Skeletal muscle satellite cell (primary cell): ENCODE results near the gene BCOR.

Experiments
- H3K27me3 ChIP-seq: 2 replicates; pipeline ENCODE4 v1.7.0; 2013; ENCODE audit warnings: low read length; ENCODE audit not compliant: control insufficient read depth, insufficient read depth
- H3K36me3 ChIP-seq: 2 replicates; pipeline ENCODE4 v1.7.0; 2013; ENCODE audit warnings: mild to moderate bottlenecking, control low read depth, low read length; ENCODE audit not compliant: insufficient read depth
- H3K4me1 ChIP-seq: 2 replicates; pipeline ENCODE4 v1.7.0; 2013; ENCODE audit warnings: low read length; ENCODE audit not compliant: control insufficient read depth, insufficient read depth
- H3K4me2 ChIP-seq: 2 replicates; pipeline ENCODE4 v1.7.0; 2013; ENCODE audit warnings: mild to moderate bottlenecking, low read length
- H3K4me3 ChIP-seq: 2 replicates; pipeline ENCODE4 v1.7.0; 2013; ENCODE audit warnings: low read length
- H3K9ac ChIP-seq: 2 replicates; pipeline ENCODE4 v1.7.0; 2013; ENCODE audit warnings: mild to moderate bottlenecking, low read depth, low read length, moderate library complexity
- H3K9me3 ChIP-seq: replicated peaks from 2 replicates; pipeline ENCODE4 v1.7.0; 2013; ENCODE audit warnings: mild to moderate bottlenecking, control low read depth, low read length

BCOR gene

GRCh38 chrX:40109288-40110008 is 11.7 kb upstream of the BCOR start:
- Histone ChIP-seq H3K4me2 (peak overlapping the region; percentile 90), H3K27me3 (peaks cover 17% of the 10 kb centered on the region), H3K9ac (peak overlapping the region; percentile 79), H3K9me3 (no peaks in the 10 kb centered on the region), H3K36me3 (no peaks in the 10 kb centered on the region), H3K4me3 (peak overlapping the region; percentile 74), H3K4me1 (peaks cover 32% of the 10 kb centered on the region)

GRCh38 chrX:40108959-40109287 is 11.2 kb upstream of the BCOR start:
- H3K27me3 ChIP-seq, result peaks cover 17% of the 10 kb centered on the region
- peak overlapping the region; percentile 90 for H3K4me2 ChIP-seq
- H3K4me1 ChIP-seq, result peaks cover 32% of the 10 kb centered on the region
- H3K9ac ChIP-seq, result peak overlapping the region; percentile 79
- no peaks in the 10 kb centered on the region for H3K36me3 ChIP-seq
- H3K4me3 ChIP-seq, result peak overlapping the region; percentile 74
- H3K9me3 ChIP-seq, result no peaks in the 10 kb centered on the region

GRCh38 chrX:40108162-40108958 is 10.6 kb upstream of the BCOR start:
- Histone ChIP-seq H3K4me2 (peak overlapping the region; percentile 90), H3K27me3 (peaks cover 21% of the 10 kb centered on the region), H3K4me3 (peak overlapping the region; percentile 74), H3K9me3 (no peaks in the 10 kb centered on the region), H3K9ac (peak overlapping the region; percentile 51), H3K4me1 (peaks cover 32% of the 10 kb centered on the region), H3K36me3 (no peaks in the 10 kb centered on the region)

- no peaks in the 10 kb centered on the region for H3K9me3 ChIP-seq
- H3K4me2 ChIP-seq, result peak overlapping the region; percentile 90
- peak overlapping the region; percentile 64 for H3K4me3 ChIP-seq
- no peaks in the 10 kb centered on the region for H3K36me3 ChIP-seq
- peaks cover 32% of the 10 kb centered on the region for H3K4me1 ChIP-seq
- peaks cover 25% of the 10 kb centered on the region for H3K27me3 ChIP-seq
- H3K9ac ChIP-seq, result peak overlapping the region; percentile 60
Observed at GRCh38 chrX:40107291-40108161, 9.8 kb upstream of the BCOR start.

- Histone ChIP-seq H3K27me3 (peaks cover 32% of the 10 kb centered on the region), H3K4me3 (peak overlapping the region; percentile 64), H3K9ac (peak overlapping the region; percentile 60)
Observed at GRCh38 chrX:40106676-40107290, 9.0 kb upstream of the BCOR start.

GRCh38 chrX:40105835-40106675 is 8.3 kb upstream of the BCOR start:
- Histone ChIP-seq H3K9ac (peak overlapping the region; percentile 66), H3K4me1 (peaks cover 32% of the 10 kb centered on the region), H3K9me3 (no peaks in the 10 kb centered on the region), H3K36me3 (no peaks in the 10 kb centered on the region), H3K4me3 (peak overlapping the region; percentile 66), H3K4me2 (peak overlapping the region; percentile 90), H3K27me3 (peaks cover 34% of the 10 kb centered on the region)

More at GRCh38 chrX:40106676-40107290, 9.0 kb upstream of the BCOR start:
- H3K4me2 ChIP-seq, result peak overlapping the region; percentile 90
- no peaks in the 10 kb centered on the region for H3K9me3 ChIP-seq
- H3K36me3 ChIP-seq, result no peaks in the 10 kb centered on the region
- peaks cover 32% of the 10 kb centered on the region for H3K4me1 ChIP-seq

GRCh38 chrX:40104985-40105834 is 7.5 kb upstream of the BCOR start:
- Histone ChIP-seq H3K27me3 (peaks cover 32% of the 10 kb centered on the region), H3K4me3 (peak overlapping the region; percentile 66), H3K9me3 (no peaks in the 10 kb centered on the region), H3K9ac (peak overlapping the region; percentile 66), H3K4me1 (peaks cover 32% of the 10 kb centered on the region), H3K4me2 (peak overlapping the region; percentile 90), H3K36me3 (no peaks in the 10 kb centered on the region)

GRCh38 chrX:40104630-40104984 is 6.8 kb upstream of the BCOR start:
- peaks cover 35% of the 10 kb centered on the region for H3K27me3 ChIP-seq
- H3K4me3 ChIP-seq, result peak overlapping the region; percentile 66
- H3K4me1 ChIP-seq, result peaks cover 35% of the 10 kb centered on the region
- peak overlapping the region; percentile 66 for H3K9ac ChIP-seq
- peak overlapping the region; percentile 90 for H3K4me2 ChIP-seq
- no peaks in the 10 kb centered on the region for H3K9me3 ChIP-seq
- no peaks in the 10 kb centered on the region for H3K36me3 ChIP-seq

GRCh38 chrX:40103565-40104323 is 6.0 kb upstream of the BCOR start:
- Histone ChIP-seq H3K4me3 (no peak overlapping the region), H3K36me3 (no peaks in the 10 kb centered on the region), H3K9me3 (no peaks in the 10 kb centered on the region), H3K4me1 (peaks cover 35% of the 10 kb centered on the region), H3K27me3 (peaks cover 35% of the 10 kb centered on the region), H3K9ac (no peak overlapping the region), H3K4me2 (no peak overlapping the region)
